Measurements from ENCODE around the gene SLC17A8.

- TF ChIP-seq USF1 (IDR thresholded peaks at IDR 0.05; ENCODE audit: borderline replicate concordance, low read depth) (no peak), ZBTB33 (IDR thresholded peaks at IDR 0.05; ENCODE audit: borderline replicate concordance, low read depth) (no peak), FOSL2 (IDR thresholded peaks at IDR 0.05; ENCODE audit: borderline replicate concordance, low read depth) (no peak), CHD2 (IDR thresholded peaks at IDR 0.05; ENCODE audit: low read length, partially characterized antibody) (no peak), SIN3A (IDR thresholded peaks at IDR 0.05; ENCODE audit: borderline replicate concordance, low read depth, low read length) (no peak), POLR2AphosphoS5 (IDR thresholded peaks at IDR 0.05; ENCODE audit: low read depth, low read length) (no peak), CTCF (IDR thresholded peaks at IDR 0.05) (no peak), EZH2phosphoT487 (IDR thresholded peaks at IDR 0.05; ENCODE audit: borderline replicate concordance, low read depth) (no peak), FOXM1 (IDR thresholded peaks at IDR 0.05; ENCODE audit: low read depth) (no peak), TCF12 (IDR thresholded peaks at IDR 0.05) (no peak), RAD21 (IDR thresholded peaks at IDR 0.05; ENCODE audit: low read length) (no peak), REST (IDR thresholded peaks at IDR 0.05; ENCODE audit: low read depth, low read length) (no peak)
Measured at GRCh38 chr12:100384559-100384935, 27.7 kb downstream of the SLC17A8 start.
